A549 treated with Mapracorat at 1 μM for 4 hours (cell line): ENCODE measurements around the gene TMEM179B. TPM values are rescaled to one million over a fixed set of nuclear protein-coding genes. Genes with fewer than 3 reads are reported as not detected.

Experiments used
- total RNA-seq: library from RNA; stranded (reverse); fragments of 200-300 nt; extraction: Qiagen RNA extraction; gene quantifications from 5 replicates; pipeline ENCODE4 v1.2.3, GENCODE V29; 2022

The TMEM179B gene
- 78.3 to 95.8 TPM (median 85.2 TPM) in 5 replicates for total RNA-seq

GRCh38 chr11:62787005-62787759 is at the start of gene TMEM179B:
Gene TMEM179B, plus strand, starts transcription at chr11:62787402. Its CDS starts 30 bp downstream, at chr11:62787432.

GRCh38 chr11:62753736-62754603 is 33.2 kb upstream of the TMEM179B start, which contains the start of gene ZBTB3:
Gene ZBTB3, minus strand, starts transcription at chr11:62754160. Its CDS starts 496 bp downstream, at chr11:62753664.

GRCh38 chr11:62771144-62772021 is 15.8 kb upstream of the TMEM179B start, which contains the start of gene TAF6L:
Gene TAF6L, plus strand, starts transcription at chr11:62771396. Its CDS starts 4,388 bp downstream, at chr11:62775784.

GRCh38 chr11:62791501-62792201 is 4.4 kb downstream of the TMEM179B start, which contains the start of gene TMEM223:
Gene TMEM223, minus strand, starts transcription at chr11:62792006. Its CDS starts 12 bp downstream, at chr11:62791994.

GRCh38 chr11:62805076-62805892 is 18.1 kb downstream of the TMEM179B start, which contains the start of gene NXF1:
Gene NXF1, minus strand, starts transcription at chr11:62805440. Its CDS starts 84 bp downstream, at chr11:62805356.

GRCh38 chr11:62831520-62832335 is 44.5 kb downstream of the TMEM179B start, which contains the start of gene STX5:
Gene STX5, minus strand, starts transcription at chr11:62832051. Its CDS starts 808 bp downstream, at chr11:62831243.

GRCh38 chr11:62832336-62833234 is 45.4 kb downstream of the TMEM179B start, which contains the start of gene TEX54:
Gene TEX54, minus strand, starts transcription at chr11:62832841.

GRCh38 chr11:62839050-62839945 is 52.1 kb downstream of the TMEM179B start, which contains the start of gene WDR74:
Gene WDR74, minus strand, starts transcription at chr11:62839590. Its CDS starts 20 bp downstream, at chr11:62839570.

Other genes with a start within 250 kb of the TMEM179B start
- gene AHNAK, start 240.6 kb upstream of the TMEM179B start, total RNA-seq, result 288 to 390 TPM (median 357 TPM) in 5 replicates
- gene EEF1G, start 213.5 kb upstream of the TMEM179B start, total RNA-seq, result 1,940 to 2,067 TPM (median 1,987 TPM) in 5 replicates
- gene TUT1, start 195.9 kb upstream of the TMEM179B start, total RNA-seq, result 13.6 to 16.7 TPM (median 16.4 TPM) in 5 replicates
- gene MTA2, start 185.5 kb upstream of the TMEM179B start, total RNA-seq, result 84.2 to 90.9 TPM (median 87.8 TPM) in 5 replicates
- gene EML3, start 174.6 kb upstream of the TMEM179B start, total RNA-seq, result 18.3 to 27.8 TPM (median 22.2 TPM) in 5 replicates
- gene ROM1, start 174.1 kb upstream of the TMEM179B start, total RNA-seq, result 3.5 to 4.8 TPM (median 4.3 TPM) in 5 replicates
- 40.7 to 59.1 TPM (median 53.6 TPM) in 5 replicates for gene B3GAT3, start 165.4 kb upstream of the TMEM179B start, total RNA-seq
- 226 to 272 TPM (median 254 TPM) in 5 replicates for gene GANAB, start 140.8 kb upstream of the TMEM179B start, total RNA-seq
- gene INTS5, start 134.1 kb upstream of the TMEM179B start, total RNA-seq, result 16.6 to 22.4 TPM (median 21.4 TPM) in 5 replicates
- 120 to 142 TPM (median 133 TPM) in 5 replicates for gene C11orf98, start 122.2 kb upstream of the TMEM179B start, total RNA-seq
- 9.8 to 16.3 TPM (median 14.4 TPM) in 5 replicates for gene CSKMT, start 122.1 kb upstream of the TMEM179B start, total RNA-seq
- 27.0 to 39.9 TPM (median 36.2 TPM) in 5 replicates for gene UQCC3, start 115.7 kb upstream of the TMEM179B start, total RNA-seq
- 3.1 to 5.1 TPM (median 4.6 TPM) in 5 replicates for gene LBHD1, start 115.1 kb upstream of the TMEM179B start, total RNA-seq
- gene UBXN1, start 108.3 kb upstream of the TMEM179B start, total RNA-seq, result 102 to 125 TPM (median 116 TPM) in 5 replicates
- 0.06 to 0.24 TPM (median 0.09 TPM) in 4 of 5 replicates, not detected in the other for gene LRRN4CL, start 97.9 kb upstream of the TMEM179B start, total RNA-seq
- 54.7 to 81.4 TPM (median 71.3 TPM) in 5 replicates for gene BSCL2, start 80.0 kb upstream of the TMEM179B start, total RNA-seq
- not detected in 5 replicates for gene GNG3, start 79.7 kb upstream of the TMEM179B start, total RNA-seq
- gene HNRNPUL2, start 59.9 kb upstream of the TMEM179B start, total RNA-seq, result 36.4 to 41.5 TPM (median 40.5 TPM) in 5 replicates
- 28.9 to 34.9 TPM (median 31.7 TPM) in 5 replicates for gene TTC9C, start 58.9 kb upstream of the TMEM179B start, total RNA-seq
- gene ZBTB3, start 33.2 kb upstream of the TMEM179B start, total RNA-seq, result 1.1 to 1.8 TPM (median 1.6 TPM) in 5 replicates
- gene POLR2G, start 25.8 kb upstream of the TMEM179B start, total RNA-seq, result 165 to 180 TPM (median 178 TPM) in 5 replicates
- gene TAF6L, start 16.0 kb upstream of the TMEM179B start, total RNA-seq, result 11.7 to 16.5 TPM (median 12.7 TPM) in 5 replicates
- 18.5 to 27.8 TPM (median 26.5 TPM) in 5 replicates for gene TMEM223, start 4.6 kb downstream of the TMEM179B start, total RNA-seq
- gene NXF1, start 18.0 kb downstream of the TMEM179B start, total RNA-seq, result 41.1 to 56.6 TPM (median 51.1 TPM) in 5 replicates
- gene STX5, start 44.6 kb downstream of the TMEM179B start, total RNA-seq, result 19.5 to 24.9 TPM (median 24.1 TPM) in 5 replicates
- gene TEX54, start 45.4 kb downstream of the TMEM179B start, total RNA-seq, result not detected in 5 replicates
- gene WDR74, start 52.2 kb downstream of the TMEM179B start, total RNA-seq, result 74.3 to 86.7 TPM (median 77.3 TPM) in 5 replicates
- 846 to 1,033 TPM (median 970 TPM) in 5 replicates for gene SLC3A2, start 93.5 kb downstream of the TMEM179B start, total RNA-seq
- gene CHRM1, start 134.0 kb downstream of the TMEM179B start, total RNA-seq, result 0.06 to 0.21 TPM (median 0.10 TPM) in 5 replicates
- gene SLC22A6, start 197.6 kb downstream of the TMEM179B start, total RNA-seq, result not detected in 5 replicates
- not detected in 5 replicates for gene SLC22A8, start 228.4 kb downstream of the TMEM179B start, total RNA-seq